ENCODE results near the gene PTPRG.

Gene PTPRG

GRCh38 chr3:61563313-61564271, 2.2 kb downstream of the PTPRG start:
- no peak for DNase-seq

GRCh38 chr3:61564395-61565059, 3.2 kb downstream of the PTPRG start:
- DNase-seq = no peak

GRCh38 chr3:61565569-61565968, 4.2 kb downstream of the PTPRG start:
- no peak for DNase-seq

GRCh38 chr3:61568127-61568526, 6.8 kb downstream of the PTPRG start:
- DNase-seq = no peak

- DNase-seq = no peak
These were observed 8.6 kb downstream of the PTPRG start for GRCh38 chr3:61569856-61570580.

- DNase-seq = no peak
These were observed 9.4 kb downstream of the PTPRG start for GRCh38 chr3:61570813-61571212.

GRCh38 chr3:61571516-61572336, 10.4 kb downstream of the PTPRG start:
- DNase-seq = no peak

GRCh38 chr3:61572879-61573278, 11.5 kb downstream of the PTPRG start:
- DNase-seq = no peak

GRCh38 chr3:61573441-61573840, 12.1 kb downstream of the PTPRG start:
- DNase-seq = no peak

GRCh38 chr3:61574854-61575253, 13.5 kb downstream of the PTPRG start:
- DNase-seq = no peak

- DNase-seq = no peak
These were observed 14.5 kb downstream of the PTPRG start for GRCh38 chr3:61575893-61576292.

GRCh38 chr3:61577760-61578159, 16.4 kb downstream of the PTPRG start:
- no peak for DNase-seq

GRCh38 chr3:61578667-61579367, 17.4 kb downstream of the PTPRG start:
- DNase-seq = no peak

- no peak for DNase-seq
These were observed 18.3 kb downstream of the PTPRG start for GRCh38 chr3:61579685-61580084.

GRCh38 chr3:61580982-61581643, 19.7 kb downstream of the PTPRG start:
- no peak for DNase-seq

GRCh38 chr3:61582287-61582686, 20.9 kb downstream of the PTPRG start:
- no peak for DNase-seq

GRCh38 chr3:61582846-61583245, 21.5 kb downstream of the PTPRG start:
- DNase-seq = no peak

GRCh38 chr3:61583890-61584875, 22.8 kb downstream of the PTPRG start:
- DNase-seq = no peak

GRCh38 chr3:61589856-61590255, 28.5 kb downstream of the PTPRG start:
- DNase-seq = no peak

GRCh38 chr3:61591300-61591699, 29.9 kb downstream of the PTPRG start:
- no peak for DNase-seq

Measured in stimulated activated naive CD4-positive, alpha-beta T cell treated with Interleukin-2 at 50 U/mL for 16 hours (primary cell).